22Rv1 (cell line): ENCODE results near the gene CENPP.

Source experiments
- ZFX ChIP-seq: fragments of 450-650 bp; IDR thresholded peaks from 2 replicates; pipeline ENCODE4 v1.6.1; 2017; ENCODE audit warnings: antibody characterized with exemption, borderline replicate concordance
- TF ChIP-seq, protein P1 (sequence below): fragments of 450-650 bp; IDR thresholded peaks from 2 replicates; pipeline ENCODE4 v1.5.1; 2017; ENCODE audit warnings: mild to moderate bottlenecking

DNA sequence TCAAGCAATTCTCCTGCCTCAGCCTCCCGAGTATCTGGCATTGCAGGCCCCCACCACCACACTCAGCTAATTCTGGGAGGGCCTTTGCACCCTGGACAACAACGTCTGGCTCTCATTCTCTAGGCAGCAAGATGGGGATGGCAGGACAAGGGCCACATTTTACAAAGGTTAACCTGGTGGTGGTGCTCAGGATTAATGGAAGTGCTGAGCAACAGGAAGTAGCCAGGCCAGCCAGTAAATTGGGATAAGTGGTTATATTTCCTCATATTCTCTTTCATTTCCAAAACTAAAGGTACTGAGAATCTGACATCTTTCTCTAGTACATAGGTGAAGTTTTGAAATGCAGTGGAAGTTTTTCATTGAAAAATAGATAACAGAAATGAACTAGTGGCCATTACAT, 181.3 kb downstream of the CENPP start:
- TF ChIP-seq, protein P1, sequence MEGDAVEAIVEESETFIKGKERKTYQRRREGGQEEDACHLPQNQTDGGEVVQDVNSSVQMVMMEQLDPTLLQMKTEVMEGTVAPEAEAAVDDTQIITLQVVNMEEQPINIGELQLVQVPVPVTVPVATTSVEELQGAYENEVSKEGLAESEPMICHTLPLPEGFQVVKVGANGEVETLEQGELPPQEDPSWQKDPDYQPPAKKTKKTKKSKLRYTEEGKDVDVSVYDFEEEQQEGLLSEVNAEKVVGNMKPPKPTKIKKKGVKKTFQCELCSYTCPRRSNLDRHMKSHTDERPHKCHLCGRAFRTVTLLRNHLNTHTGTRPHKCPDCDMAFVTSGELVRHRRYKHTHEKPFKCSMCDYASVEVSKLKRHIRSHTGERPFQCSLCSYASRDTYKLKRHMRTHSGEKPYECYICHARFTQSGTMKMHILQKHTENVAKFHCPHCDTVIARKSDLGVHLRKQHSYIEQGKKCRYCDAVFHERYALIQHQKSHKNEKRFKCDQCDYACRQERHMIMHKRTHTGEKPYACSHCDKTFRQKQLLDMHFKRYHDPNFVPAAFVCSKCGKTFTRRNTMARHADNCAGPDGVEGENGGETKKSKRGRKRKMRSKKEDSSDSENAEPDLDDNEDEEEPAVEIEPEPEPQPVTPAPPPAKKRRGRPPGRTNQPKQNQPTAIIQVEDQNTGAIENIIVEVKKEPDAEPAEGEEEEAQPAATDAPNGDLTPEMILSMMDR = no peak
- no peak for TF ChIP-seq ZFX
